ENCODE data around the gene PITPNB. TPM values are rescaled to one million over a fixed set of nuclear protein-coding genes. Genes with fewer than 3 reads are reported as not detected.
A peak's percentile ranks its signal among the peaks of the same experiment; 100 is the strongest.

PITPNB gene
- total and polyA plus RNA-seq, 11 donors, result 13.6 to 84.7 (median 46.7) TPM

GRCh38 chr22:27919942-27920755 lies 1.1 kb upstream of the PITPNB start:
- peaks cover 0 to 16% (median 6%) of the 10 kb centered on the region in 9 donors for H3K36me3 ChIP-seq
- H3K27me3 ChIP-seq, result peaks cover 0 to 3% (median 0%) of the 10 kb centered on the region in 9 donors
- intact Hi-C loops (cut with DNase I), result loop anchor here in 7 of 10 donors (1.0 to 10.0 kb wide), 7 partner anchors 31 to 75 kb away; no protein-coding TSS in a partner anchor
- no peaks in the 10 kb centered on the region for H3K9me3 ChIP-seq
- ATAC-seq (peak; percentile 51 to 63 (median 56)), DNase-seq (peak in 3 of 5 donors; percentile 31 to 48 (median 42))
- TF ChIP-seq CTCF (IDR thresholded peaks at IDR 0.05) (peak in 4 of 12 donors; percentile 24 to 37 (median 34)), POLR2A (IDR thresholded peaks at IDR 0.05) (no peak)
- H3K4me1 ChIP-seq, result peaks cover under 1 to 49% (median 42%) of the 10 kb centered on the region in 12 donors
- peak overlapping the region; percentile 93 to 100 (median 96) for H3K27ac ChIP-seq
- H3K4me3 ChIP-seq, result peak overlapping the region; percentile 73 to 99 (median 90)
- 26% methylated on average over 9 to 12 of the region's 12 CpGs for WGBS, 4 donors

GRCh38 chr22:27918341-27919221 lies 475 bp downstream of the PITPNB start:
- Histone ChIP-seq H3K27me3 (peaks cover 0 to 3% (median 0%) of the 10 kb centered on the region in 9 donors), H3K4me1 (peaks cover 5 to 65% (median 56%) of the 10 kb centered on the region in 12 donors), H3K36me3 (peaks cover 0 to 10% (median 0%) of the 10 kb centered on the region in 9 donors), H3K4me3 (peak overlapping the region; percentile 73 to 99 (median 90)), H3K9me3 (no peaks in the 10 kb centered on the region), H3K27ac (peak overlapping the region; percentile 92 to 100 (median 97))
- DNase-seq (peak; percentile 56 to 79 (median 71)), ATAC-seq (peak; percentile 23 to 72 (median 68))
- 1 to 4% (median 1%) methylated on average over 46 to 60 of the region's 60 CpGs for WGBS, 4 donors
- TF ChIP-seq POLR2A (IDR thresholded peaks at IDR 0.05) (no peak), CTCF (IDR thresholded peaks at IDR 0.05) (no peak)
- intact Hi-C loops (cut with DNase I), result loop anchor here in 4 of 10 donors (1.0 to 5.0 kb wide), 3 partner anchors 30 to 72 kb away; no protein-coding TSS in a partner anchor

GRCh38 chr22:27915986-27916385 lies 3.1 kb downstream of the PITPNB start:
- intact Hi-C loops (cut with DNase I), result loop anchor here in 4 of 10 donors (2.0 to 5.0 kb wide), 2 partner anchors 29 to 34 kb away; no protein-coding TSS in a partner anchor
- TF ChIP-seq POLR2A (IDR thresholded peaks at IDR 0.05) (no peak), CTCF (IDR thresholded peaks at IDR 0.05) (no peak)
- H3K4me1 ChIP-seq, result peaks cover 5 to 86% (median 77%) of the 10 kb centered on the region in 12 donors
- DNase-seq (no peak), ATAC-seq (no peak)
- H3K27ac ChIP-seq, result no peak overlapping the region
- no peak overlapping the region for H3K4me3 ChIP-seq
- H3K36me3 ChIP-seq, result peaks cover 0 to 9% (median under 1%) of the 10 kb centered on the region in 9 donors
- peaks cover 0 to 3% (median 0%) of the 10 kb centered on the region in 9 donors for H3K27me3 ChIP-seq
- H3K9me3 ChIP-seq, result no peaks in the 10 kb centered on the region
